GM21526 (cell line): Measurements from ENCODE around the gene OSTM1.

Source experiments
- ATAC-seq: cut with Tn5 transposase; IDR thresholded peaks from one replicate; pipeline ENCODE4 v1.9.1; 2021; ENCODE audit warnings: moderate library complexity; ENCODE audit not compliant: unreplicated experiment, low FRiP score

Gene OSTM1

DNA sequence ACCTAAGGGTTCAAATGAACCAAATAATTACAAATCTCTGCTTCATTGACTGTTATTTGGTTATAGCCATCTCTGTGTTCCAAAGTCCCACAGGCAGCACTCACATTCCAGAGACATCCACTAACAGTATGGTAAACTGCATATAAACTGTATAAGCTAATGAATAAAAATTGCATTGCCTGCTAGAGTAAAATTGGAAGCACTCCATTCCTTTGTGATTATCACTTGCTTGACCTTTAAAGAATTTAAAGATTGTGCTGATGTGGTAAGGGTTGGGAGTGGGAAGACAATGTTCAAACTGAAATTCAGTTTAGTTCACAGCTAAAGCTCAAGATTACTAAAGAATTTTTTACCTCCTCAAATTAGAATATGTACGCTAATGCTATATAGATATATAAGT lies 31.0 kb upstream of the OSTM1 start:
- no peak for ATAC-seq

DNA sequence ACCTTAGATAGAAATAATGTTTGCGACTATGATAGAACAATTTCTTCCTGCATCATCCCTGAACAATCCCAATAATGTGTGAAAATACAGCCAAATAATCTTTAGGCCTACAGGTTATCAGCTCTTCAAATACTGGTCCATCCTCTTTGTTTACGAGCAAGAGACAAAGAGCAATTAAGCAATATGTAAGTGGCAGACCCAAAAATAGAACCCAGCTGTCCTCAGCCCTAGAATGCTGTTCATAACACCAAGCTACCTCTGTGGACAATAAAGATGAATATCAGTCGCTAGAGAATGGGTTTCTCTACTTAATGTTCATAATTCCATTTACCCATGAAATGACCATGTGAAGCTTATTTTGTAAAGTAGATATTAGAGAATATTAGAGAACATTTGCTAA lies 28.4 kb upstream of the OSTM1 start:
- no peak for ATAC-seq

DNA sequence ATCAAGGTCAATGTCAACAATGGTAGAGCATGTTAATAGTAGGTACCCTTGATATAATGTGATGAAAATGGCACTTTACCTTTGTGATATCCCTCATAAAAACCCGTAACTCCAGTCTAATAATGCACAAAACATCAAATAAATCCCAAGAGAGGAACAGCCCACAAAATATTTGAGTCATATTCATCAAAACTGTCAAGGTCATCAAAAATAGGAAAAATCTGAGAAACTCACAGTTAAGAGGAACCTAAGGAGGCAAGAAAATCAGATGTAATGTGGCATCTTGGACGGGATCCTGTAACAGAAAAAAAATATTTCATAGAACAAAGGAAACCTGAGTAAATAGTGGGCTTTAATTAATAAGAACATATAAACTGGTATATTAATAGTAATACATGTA lies 25.5 kb upstream of the OSTM1 start:
- no peak for ATAC-seq

DNA sequence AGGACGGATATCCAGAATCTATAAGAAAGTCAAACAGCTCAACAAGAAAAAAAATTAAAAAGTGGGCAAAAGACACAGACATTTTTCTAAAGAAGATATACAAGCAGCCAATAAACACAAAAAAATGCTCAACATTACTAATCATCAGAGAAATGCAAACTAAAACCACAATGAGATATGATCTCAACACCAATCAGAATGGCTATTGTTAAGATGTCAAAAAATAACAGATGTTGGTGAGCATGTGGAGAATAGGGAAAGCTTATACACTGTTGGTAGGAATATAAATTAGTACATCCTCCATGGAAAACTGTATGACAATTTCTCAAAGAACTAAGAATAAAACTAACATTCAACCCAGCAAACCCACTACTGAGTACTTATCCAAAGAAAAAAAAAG lies 23.3 kb upstream of the OSTM1 start:
- no peak for ATAC-seq

DNA sequence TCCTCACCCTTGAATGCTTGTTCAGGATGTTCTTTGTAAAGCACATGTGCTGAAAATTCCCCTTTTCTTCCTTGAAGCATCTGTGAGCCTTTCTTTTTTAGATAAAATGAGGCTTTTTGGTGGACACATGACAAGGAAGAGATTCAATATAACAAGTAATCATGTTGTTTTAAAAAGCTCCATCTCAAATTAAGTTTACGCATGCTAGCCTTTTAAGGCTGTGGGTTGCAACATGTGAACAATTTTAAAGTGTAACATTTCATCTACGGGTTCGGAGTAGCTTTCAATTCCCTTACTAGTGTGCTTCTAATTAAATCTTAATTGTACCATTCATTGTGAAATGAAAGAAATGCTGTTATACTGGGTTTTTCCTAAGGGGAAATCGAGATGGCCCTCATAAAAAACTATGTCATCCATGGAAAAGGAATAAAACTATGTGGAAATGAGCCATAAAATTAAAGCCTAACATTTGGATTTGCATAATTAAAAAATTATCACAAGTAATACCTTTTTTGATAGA lies 19.3 kb upstream of the OSTM1 start:
- no peak for ATAC-seq

DNA sequence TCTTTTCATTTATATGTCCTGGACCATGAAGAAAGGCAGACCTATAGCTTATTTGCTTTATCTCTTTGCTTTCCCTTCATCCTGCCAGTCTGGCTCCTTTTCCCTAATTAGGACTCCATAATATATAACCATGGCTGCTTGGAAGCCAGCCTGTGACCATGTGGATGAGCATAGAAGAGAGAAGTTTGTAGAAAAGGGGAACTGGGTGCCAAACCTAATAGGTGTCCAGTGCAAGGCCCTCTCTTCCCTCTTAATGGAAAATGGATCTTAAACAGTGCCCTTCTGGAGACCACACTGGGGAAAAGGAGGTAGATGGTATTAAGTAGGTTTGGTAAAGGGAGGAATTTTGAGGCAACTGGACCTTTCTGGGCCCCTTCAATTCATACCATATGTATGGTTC lies 16.7 kb upstream of the OSTM1 start:
- ATAC-seq, result no peak

DNA sequence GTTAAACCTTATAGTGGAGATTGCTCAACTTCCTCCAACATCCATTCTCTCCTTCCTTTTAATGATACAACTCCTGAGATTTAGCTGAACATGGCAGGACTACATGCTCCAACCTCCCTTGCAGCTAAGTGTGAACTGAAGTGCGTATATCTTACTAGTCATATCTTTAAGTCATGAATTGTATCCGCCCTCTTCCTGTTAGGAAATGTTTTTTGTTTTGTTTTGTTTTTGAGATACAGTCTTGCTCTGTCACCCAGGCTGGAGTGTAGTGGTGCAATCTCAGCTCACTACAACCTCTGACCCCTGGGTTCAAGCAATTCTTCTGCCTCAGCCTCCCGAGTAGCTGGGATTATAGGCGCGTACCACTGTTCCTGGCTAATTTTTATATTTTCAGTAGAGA lies 8.8 kb upstream of the OSTM1 start:
- no peak for ATAC-seq

DNA sequence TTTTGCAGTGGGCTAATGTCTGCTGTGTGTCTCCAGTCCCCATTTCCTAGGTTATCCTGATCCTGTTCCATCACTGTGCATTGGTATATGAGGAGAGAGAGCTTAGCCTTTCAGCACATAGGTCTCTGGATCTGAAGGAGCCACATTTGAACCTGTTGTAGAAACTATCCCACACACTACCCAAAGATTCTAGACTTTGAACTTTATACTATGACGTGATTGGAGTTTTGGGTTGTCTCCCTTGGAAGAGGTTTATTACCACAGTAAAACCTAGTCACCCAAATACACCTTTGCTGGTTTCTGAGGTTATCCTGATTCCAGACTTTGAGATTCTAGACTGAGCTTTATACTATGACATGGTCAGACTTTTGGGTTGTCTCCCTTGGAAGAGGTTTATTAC lies 8.0 kb upstream of the OSTM1 start:
- ATAC-seq, result no peak

DNA sequence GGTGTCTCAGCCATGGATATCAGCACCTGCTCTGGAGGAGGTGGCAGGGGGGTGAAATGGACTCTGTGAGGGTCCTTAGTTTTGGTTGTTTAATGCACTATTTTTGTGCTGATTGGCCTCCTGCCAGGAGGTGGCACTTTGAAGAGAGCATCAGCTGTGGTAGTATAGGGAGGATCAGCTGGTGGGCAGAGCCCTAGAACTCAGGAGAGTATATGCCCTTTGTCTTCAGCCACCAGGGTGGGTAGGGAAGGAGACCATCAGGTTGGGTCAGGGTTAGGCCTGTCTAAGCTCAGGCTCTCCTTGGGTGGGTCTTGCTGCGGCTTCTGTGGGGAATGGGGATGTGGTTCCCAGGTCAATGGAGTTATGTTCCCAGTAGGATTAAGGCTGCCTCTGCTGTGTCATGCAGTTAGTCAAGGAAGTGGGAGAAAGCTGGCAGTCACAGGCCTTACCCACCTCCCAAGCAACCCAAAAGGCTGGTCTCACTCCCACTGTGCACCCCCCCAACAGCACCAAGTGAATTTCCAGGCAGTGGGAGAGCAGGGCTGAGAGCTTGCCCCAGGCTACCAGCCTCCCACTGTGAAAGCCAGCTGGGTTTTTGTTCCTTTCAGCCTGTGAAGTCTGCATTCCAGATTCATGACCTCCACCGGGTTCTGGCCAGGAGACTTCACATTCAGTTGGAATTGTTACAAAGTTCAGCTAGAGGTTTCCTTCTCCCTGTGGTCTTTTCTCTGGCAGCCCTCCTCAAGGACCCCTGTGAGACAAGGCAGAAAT lies 5.7 kb upstream of the OSTM1 start:
- ATAC-seq, result no peak

DNA sequence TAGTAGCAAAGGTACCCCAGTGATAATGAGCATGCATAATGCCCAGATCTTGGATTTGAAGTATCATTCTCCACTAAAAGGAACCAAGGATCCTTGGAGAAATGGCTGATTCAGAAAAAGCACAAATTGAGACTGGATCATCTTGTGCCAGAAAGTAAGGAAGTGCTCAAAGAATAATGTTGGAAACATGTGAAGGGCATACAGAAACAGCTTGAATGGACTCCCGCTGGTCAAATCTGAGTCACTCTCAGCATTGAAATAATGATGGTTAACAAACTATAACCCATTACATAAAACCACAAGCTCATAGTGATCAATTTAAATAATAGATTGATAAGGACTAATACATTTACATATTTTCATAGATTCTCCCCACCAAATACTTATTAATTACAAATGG lies 3.6 kb upstream of the OSTM1 start:
- ATAC-seq, result no peak

DNA sequence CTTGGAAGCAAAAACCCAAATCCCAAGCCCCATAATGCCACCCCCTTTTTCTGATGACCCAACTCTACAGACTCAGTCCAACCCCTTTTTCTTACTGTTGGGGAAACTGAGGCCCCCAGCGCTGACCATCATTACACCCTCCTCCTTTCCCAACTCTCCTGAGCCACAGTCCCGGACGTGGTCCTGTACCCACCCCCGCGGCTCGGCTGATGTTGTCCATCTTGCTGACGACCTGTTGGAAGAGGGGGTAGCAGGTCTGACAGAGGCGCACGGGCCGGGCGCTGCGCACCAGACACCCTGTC lies 533 bp downstream of the OSTM1 start:
- ATAC-seq, result peak; percentile 40

DNA sequence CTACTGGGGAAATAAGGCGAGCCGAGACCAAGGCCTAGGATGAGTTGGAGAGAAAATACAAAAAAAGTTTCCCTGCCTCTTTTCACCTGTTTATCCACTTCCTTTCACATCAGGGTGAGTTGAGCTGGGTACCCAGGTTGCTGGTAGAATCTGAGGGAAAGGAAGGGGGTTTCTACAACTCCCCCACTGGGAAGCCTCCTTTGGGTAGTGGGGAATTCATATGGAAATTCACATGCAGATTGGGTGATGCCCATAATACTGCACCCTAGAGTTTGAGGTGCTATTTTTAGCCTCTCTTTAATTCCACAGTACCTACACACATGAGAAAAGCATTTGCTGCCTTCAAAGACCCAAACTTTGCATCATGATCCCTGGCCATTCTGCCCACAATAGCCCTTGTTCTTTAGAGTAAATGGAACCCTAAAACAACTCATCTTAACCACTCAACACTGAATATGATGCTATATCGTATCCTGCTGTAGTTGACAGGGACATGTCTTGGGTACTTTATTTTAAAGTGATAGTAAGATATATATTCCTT lies 2.7 kb downstream of the OSTM1 start:
- no peak for ATAC-seq

DNA sequence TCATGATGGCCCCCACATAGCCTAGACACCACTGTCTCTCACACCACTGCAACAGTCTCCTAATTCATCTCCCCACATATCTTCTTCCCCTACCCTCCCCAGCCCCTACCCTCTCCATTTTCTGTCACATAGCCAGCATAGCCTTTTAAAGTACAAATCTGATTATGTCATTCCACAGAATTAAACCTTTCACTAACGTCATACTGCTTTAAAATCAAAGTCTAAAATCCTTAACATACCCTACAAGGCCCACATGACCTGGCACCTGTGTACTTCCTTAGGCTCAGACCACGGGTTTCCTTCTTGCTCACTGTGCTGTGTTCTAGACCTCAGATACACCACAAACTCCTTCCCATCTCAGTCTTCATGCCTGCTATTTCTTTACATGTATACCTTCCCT lies 5.9 kb downstream of the OSTM1 start:
- no peak for ATAC-seq

DNA sequence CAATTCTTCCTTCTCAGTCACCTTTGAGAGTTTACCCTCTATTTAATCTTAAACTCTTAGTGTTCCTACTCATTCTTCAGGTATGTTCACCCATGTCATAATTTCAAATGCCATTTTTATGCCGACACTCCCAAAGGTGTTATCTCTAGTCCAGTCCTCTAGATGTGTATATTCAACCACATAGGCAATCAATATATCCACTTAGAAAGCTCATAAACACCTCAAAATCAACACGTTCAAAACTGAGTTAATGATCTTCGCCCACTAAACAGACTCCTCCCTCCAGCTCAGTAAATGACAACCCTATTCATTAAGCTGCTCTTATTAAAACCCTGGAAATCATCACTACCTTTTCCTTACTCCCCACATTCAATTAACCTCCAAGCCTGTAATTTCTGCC lies 6.4 kb downstream of the OSTM1 start:
- ATAC-seq, result no peak

DNA sequence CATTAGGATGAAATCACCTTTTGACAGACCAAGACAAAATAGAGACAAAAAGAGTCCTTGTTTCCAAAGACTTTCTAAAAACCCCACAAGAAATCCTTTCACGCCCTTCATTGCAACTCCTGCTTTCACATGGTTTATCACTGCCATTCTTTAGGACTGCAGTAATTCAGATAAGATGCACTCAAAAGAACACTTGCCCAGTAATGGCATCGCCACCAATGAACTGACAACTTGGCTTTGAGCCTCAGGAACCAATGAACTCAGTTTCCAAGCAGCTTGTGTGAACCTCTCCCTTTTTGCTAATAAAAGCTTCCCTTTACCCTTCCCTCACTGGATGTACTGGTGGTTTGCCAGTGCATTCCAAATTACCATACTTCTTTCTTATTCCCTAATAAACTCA lies 21.8 kb downstream of the OSTM1 start:
- ATAC-seq, result no peak

DNA sequence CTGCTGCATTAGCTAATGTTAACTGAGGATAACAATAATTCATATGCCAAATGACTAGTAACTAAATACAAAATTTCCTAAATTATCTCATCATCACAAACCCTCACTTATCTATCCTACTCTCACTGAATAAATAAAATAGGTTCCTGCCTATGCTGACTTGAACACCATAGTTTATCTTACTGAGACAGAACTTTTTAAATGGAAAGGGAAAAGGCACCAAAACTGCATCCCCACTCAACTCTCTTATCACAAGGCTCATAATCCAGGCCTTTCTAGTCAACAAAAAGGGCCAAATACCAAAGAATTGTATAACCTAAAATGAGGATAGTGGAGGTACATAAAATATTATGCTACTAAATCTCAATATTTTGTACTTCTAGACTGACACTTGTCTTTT lies 23.1 kb downstream of the OSTM1 start:
- no peak for ATAC-seq

DNA sequence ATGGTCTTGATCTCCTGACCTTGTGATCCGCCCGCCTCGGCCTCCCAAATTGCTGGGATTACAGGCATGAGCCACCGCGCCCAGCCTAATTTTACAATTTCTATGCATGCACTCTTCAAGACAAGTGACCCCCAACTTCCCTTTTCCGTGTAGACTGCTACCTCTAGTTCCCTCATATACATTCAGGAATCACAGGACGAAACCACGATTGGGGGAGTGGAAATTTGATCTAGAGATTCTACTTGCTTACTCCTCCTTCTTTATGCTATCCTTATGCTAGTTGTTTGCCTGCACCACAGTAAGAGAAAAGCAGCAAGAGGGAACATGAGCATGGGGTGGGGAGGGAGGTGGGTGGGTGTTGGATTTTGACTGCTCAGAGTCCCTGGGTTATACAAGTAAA lies 34.9 kb downstream of the OSTM1 start:
- ATAC-seq, result no peak

DNA sequence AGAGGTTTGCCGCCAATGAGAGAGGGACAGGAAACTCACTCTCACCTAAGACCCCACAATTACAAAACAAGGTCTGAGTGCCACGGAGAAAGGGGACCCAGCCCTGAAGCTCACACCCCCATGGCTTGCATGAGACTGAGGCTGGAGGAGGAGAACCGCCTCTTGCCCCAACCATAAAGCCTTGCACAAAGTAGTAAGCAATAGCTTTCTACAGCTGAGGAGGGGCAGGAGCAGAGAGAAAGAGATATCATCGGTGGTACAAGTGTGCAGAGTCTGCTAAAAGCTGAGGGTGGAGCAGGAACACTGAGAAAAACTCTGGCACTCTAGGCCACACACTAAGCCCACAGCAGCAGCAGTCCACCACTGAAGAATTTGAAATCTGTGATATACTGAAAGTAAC lies 37.7 kb downstream of the OSTM1 start:
- no peak for ATAC-seq

DNA sequence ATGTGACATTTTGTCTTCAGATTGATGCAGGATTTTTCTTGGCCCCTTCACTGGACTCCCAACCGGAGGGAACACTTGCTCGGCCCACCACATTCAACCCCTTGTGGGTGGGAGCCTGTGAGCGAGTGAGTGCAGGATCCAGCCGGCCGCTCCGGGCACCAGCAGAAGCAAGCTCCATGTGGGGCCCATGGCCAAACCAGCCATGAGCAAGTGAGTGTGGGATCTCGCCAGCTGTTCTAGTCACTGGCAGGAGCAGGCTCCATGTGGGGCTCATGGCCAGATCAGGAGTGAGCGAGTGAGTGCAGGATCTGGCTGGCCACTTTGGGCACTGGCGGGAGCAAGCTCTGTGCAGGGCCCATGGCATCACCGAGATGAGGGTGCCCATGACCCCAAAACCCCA lies 42.6 kb downstream of the OSTM1 start:
- ATAC-seq, result no peak

DNA sequence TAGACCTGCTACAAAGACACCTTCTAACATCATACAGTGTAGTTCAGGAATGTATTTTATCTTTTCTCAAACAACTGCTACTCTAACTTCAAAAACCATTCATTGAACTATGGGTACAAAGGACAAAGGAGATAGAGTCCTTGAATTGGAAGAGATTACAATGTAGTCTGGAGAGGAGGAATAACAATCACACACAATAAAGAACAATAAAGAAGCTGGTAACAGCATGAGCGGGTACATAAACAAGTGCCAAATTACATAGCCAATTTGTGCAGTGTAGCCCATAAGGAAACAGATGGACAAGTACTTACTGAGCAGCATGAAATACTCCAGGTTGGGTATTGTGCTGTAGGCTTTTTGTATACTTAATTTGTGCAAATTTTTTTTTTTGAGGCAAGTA lies 44.3 kb downstream of the OSTM1 start:
- no peak for ATAC-seq

DNA sequence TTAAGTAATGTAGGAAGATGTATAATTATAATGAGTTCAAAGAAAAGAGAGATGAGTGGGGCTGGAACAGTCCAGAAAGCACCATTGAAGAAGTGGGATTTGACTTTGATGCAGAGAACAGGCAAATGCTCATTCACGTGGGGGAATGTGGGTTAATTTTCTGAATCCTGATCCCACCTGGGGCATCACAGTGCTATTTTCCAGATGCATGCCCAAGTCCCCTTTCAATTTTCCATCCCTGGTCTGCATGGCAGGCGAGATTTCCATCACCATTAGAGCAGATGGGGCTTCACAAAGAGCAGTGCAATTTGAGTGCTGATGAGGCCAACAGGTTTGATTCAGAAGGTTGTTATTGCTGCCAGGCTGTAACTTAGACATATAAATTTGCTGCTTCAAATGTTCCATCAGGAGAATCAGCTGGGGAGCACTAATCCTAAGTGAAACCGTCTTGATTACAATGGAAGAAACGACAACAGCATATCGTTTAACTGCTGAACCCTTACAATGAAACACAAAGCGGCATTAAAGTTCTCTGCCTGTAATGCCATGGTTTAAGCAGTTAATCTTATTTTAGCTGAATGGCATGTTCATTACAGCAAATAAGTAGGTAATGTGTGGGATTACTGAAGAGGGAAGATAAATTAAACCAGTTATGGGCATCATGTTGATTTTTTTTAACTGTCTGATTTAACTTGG lies 45.2 kb downstream of the OSTM1 start:
- no peak for ATAC-seq

DNA sequence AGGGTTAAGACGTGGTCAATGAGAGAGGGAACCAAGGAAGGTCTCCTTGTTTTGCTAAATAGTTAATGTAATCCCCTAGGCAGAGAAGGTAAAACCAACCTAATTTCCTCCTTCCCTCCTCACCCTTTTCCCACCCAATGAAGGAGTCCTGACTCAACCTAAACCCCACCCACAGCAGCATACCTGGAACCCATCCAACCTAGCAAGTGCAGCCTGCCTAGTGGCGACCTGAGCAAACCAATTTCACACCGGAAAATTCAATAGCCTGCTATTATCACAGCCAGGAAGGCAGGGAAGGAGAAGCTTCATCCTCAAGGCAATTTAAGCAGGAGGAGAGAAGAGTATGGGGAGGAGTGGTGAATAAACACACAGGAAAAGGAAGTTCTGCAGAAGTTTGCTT lies 46.9 kb downstream of the OSTM1 start:
- no peak for ATAC-seq
